ENCODE results near the gene GRM8.

GRCh38 chr7:126398851-126399529 is 853.8 kb downstream of the GRM8 start:
- TF ChIP-seq CTCF (IDR thresholded peaks at IDR 0.05) (no peak), TCF7L2 (IDR thresholded peaks at IDR 0.05; ENCODE audit: low read depth, low read length) (no peak), POLR2AphosphoS5 (IDR thresholded peaks at IDR 0.05; ENCODE audit: low read depth, low read length) (no peak), REST (IDR thresholded peaks at IDR 0.05; ENCODE audit: insufficient read depth in 1 of 2, low read depth in 2 of 2, low read length in 1 of 2) (no peak)
